Endothelial cell of umbilical vein (primary cell): ENCODE data around the gene CSNK1G1. TPM values are rescaled to one million over a fixed set of nuclear protein-coding genes. Genes with fewer than 3 reads are reported as not detected.

ENCODE experiments used
- BruUV-seq: library from RNA; stranded (reverse); fragments of 400-500 nt; replicated peaks from 2 replicates; lab custom pipeline; 2021; lab: Mats Ljungman, UMichigan
- CTCF ChIA-PET: fragments of 300-600, 350-600 bp; sonication (Branson Sonifier 250); formaldehyde crosslinking; loops from one replicate; lab custom pipeline; 2021; ENCODE audit warnings: antibody characterized with exemption, inconsistent platforms; lab: Charles Lee
- POLR2A ChIA-PET: fragments of 300-600, 350-600 bp; sonication (Branson Sonifier 250); formaldehyde crosslinking; loops from one replicate; lab custom pipeline; 2021; ENCODE audit warnings: antibody characterized with exemption, inconsistent platforms; lab: Charles Lee
- DNase-seq: peaks from one replicate; pipeline ENCODE4 v3.0.0-alpha.2; 2011; ENCODE audit warnings: low read depth, low spot score
- FAIRE-seq: peaks from 2 replicates; lab custom pipeline; 2011; peaks lifted over from hg19 to GRCh38; lab: Jason Lieb, UNC
- H2AFZ ChIP-seq: 2 replicates; pipeline ENCODE4 v1.6.0; 2012; ENCODE audit warnings: low read depth, low read length, control low read depth, inconsistent platforms
- H3K27ac ChIP-seq: 2 replicates; pipeline ENCODE4 v1.5.1; 2011; ENCODE audit warnings: low read depth, mild to moderate bottlenecking, control low read depth, low read length, moderate library complexity; ENCODE audit not compliant: insufficient read depth
- H3K27me3 ChIP-seq, 2 experiments: 2 replicates each; pipeline versions ENCODE4 v1.6.0 to v1.6.1; 2011; ENCODE audit warnings: low read length in 2 of 2, mixed read lengths in 1 of 2; ENCODE audit not compliant: control insufficient read depth in 2 of 2, insufficient read depth in 2 of 2
- H3K36me3 ChIP-seq, 2 experiments: 2 replicates in 1 of 2; 3 replicates in 1 of 2; pipeline ENCODE4 v1.5.1; 2011; ENCODE audit warnings: low read length in 2 of 2, mild to moderate bottlenecking in 1 of 2, moderate library complexity in 1 of 2; ENCODE audit not compliant: control insufficient read depth in 2 of 2, insufficient read depth in 2 of 2; ENCODE audit errors: extremely low read depth in 1 of 2
- H3K4me1 ChIP-seq: 3 replicates; pipeline ENCODE4 v1.5.1; 2011; ENCODE audit warnings: mild to moderate bottlenecking, low read length; ENCODE audit not compliant: control insufficient read depth, insufficient read depth; ENCODE audit errors: extremely low read depth
- H3K4me2 ChIP-seq: 2 replicates; pipeline ENCODE4 v1.6.1; 2011; ENCODE audit warnings: low read length, control low read depth, mixed read lengths; ENCODE audit not compliant: insufficient read depth
- H3K4me3 ChIP-seq, 3 experiments: fragments of 200-600 bp in 1 of 3; sonication (generic), shearing (Covaris generic) in 1 of 3; replicated peaks in 1 of 3; 2 replicates each; pipeline ENCODE4 v1.5.1; 2011 to 2016; ENCODE audit warnings: control low read depth in 3 of 3, low read length in 3 of 3, mild to moderate bottlenecking in 2 of 3, inconsistent platforms in 1 of 3, low read depth in 1 of 3, moderate library complexity in 1 of 3; ENCODE audit not compliant: insufficient read depth in 1 of 3
- H3K79me2 ChIP-seq: 2 replicates; pipeline ENCODE4 v1.6.0; 2012; ENCODE audit warnings: low read length, inconsistent platforms; ENCODE audit not compliant: control insufficient read depth, insufficient read depth
- H3K9ac ChIP-seq: replicated peaks from 2 replicates; pipeline ENCODE3; 2011; ENCODE audit warnings: low read length, control low read depth; ENCODE audit not compliant: insufficient read depth; ENCODE audit errors: extremely low read depth
- H3K9me1 ChIP-seq: replicated peaks from 3 replicates; pipeline ENCODE4 v1.6.0; 2011; ENCODE audit warnings: mild to moderate bottlenecking, low read length; ENCODE audit not compliant: control insufficient read depth, insufficient read depth; ENCODE audit errors: extremely low read depth
- H3K9me3 ChIP-seq: replicated peaks from 2 replicates; pipeline ENCODE4 v1.5.1; 2012; ENCODE audit warnings: low read length, inconsistent platforms; ENCODE audit not compliant: control insufficient read depth, insufficient read depth
- H4K20me1 ChIP-seq: replicated peaks from 2 replicates; pipeline ENCODE3; 2011; ENCODE audit warnings: mild to moderate bottlenecking, low read length; ENCODE audit not compliant: control insufficient read depth, insufficient read depth; ENCODE audit errors: extremely low read depth
- CTCF ChIP-seq, 2 donors: IDR thresholded peaks; 1 replicate in 1 of 2; 2 replicates in 1 of 2; pipeline ENCODE4 v1.5.1; 2011; ENCODE audit warnings: low read length in 2 of 2, mild to moderate bottlenecking in 2 of 2, moderate library complexity in 2 of 2, control low read depth in 1 of 2, inconsistent platforms in 1 of 2, low read depth in 1 of 2; ENCODE audit not compliant: insufficient read depth in 1 of 2; ENCODE audit errors: extremely low read depth in 1 of 2
- EZH2 ChIP-seq: IDR thresholded peaks from 2 replicates; pipeline ENCODE4 v1.6.1; 2012; ENCODE audit warnings: borderline replicate concordance, low read depth, mild to moderate bottlenecking, moderate library complexity, low read length, inconsistent platforms; ENCODE audit not compliant: severe bottlenecking
- FOS ChIP-seq: IDR thresholded peaks from 2 replicates; pipeline ENCODE4 v1.6.1; 2011; ENCODE audit warnings: mild to moderate bottlenecking, low read length, moderate library complexity, borderline replicate concordance; ENCODE audit not compliant: insufficient read depth
- GATA2 ChIP-seq: IDR thresholded peaks from 2 replicates; pipeline ENCODE4 v1.7.0; 2011; ENCODE audit warnings: low read depth, mild to moderate bottlenecking, moderate library complexity, mixed read lengths, low read length; ENCODE audit not compliant: insufficient read length, insufficient read depth
- JUN ChIP-seq: IDR thresholded peaks from 2 replicates; pipeline ENCODE4 v1.6.1; 2011; ENCODE audit warnings: borderline replicate concordance, low read depth; ENCODE audit not compliant: insufficient read length, insufficient read depth
- MAX ChIP-seq: IDR thresholded peaks from 2 replicates; pipeline ENCODE4 v1.6.1; 2011; ENCODE audit not compliant: insufficient read depth, insufficient read length
- MYC ChIP-seq: IDR thresholded peaks from one replicate; pipeline ENCODE4 v1.6.1; 2011; ENCODE audit warnings: mild to moderate bottlenecking, low read depth, low read length
- POLR2A ChIP-seq: IDR thresholded peaks from 2 replicates; pipeline ENCODE4 v1.6.1; 2012; ENCODE audit warnings: low read depth, mild to moderate bottlenecking, control low read depth, low read length
- POLR2AphosphoS5 ChIP-seq: IDR thresholded peaks from 2 replicates; pipeline ENCODE4 v1.6.1; 2012; ENCODE audit warnings: low read depth, mild to moderate bottlenecking, control low read depth, low read length, moderate library complexity; ENCODE audit not compliant: insufficient read depth
- dilution Hi-C: fragments of 300-500 bp; cut with MboI; formaldehyde crosslinking; loops from one replicate; pipeline ENCODE4 v1.15.0; 2019; ENCODE audit warnings: low sequenced_read_pairs; ENCODE audit not compliant: extremely low pct_ligation_motif_present
- intact Hi-C: fragments of 100-400 bp; cut with micrococcal nuclease; formaldehyde crosslinking; loops from one replicate; pipeline ENCODE4 v1.10.0; 2022
- polyA plus RNA-seq, 4 experiments: library from polyadenylated mRNA; depleted of rRNA in 3 of 4; stranded (reverse) in 3 of 4; unstranded in 1 of 4; fragments of >200 nt; gene quantifications; 2 replicates each; pipeline versions ENCODE4 v1.2.1 to v1.2.3, GENCODE V29; 2011 to 2012; ENCODE audit warnings: missing spikeins in 1 of 4
- total RNA-seq: library from RNA; stranded (reverse); gene quantifications from 2 replicates; pipeline ENCODE4 v1.2.3, GENCODE V29; 2021

CSNK1G1 gene
- total and polyA plus RNA-seq, 2 donors (not counting 3 experiments of a cell fraction or from before 2014, with no cell fraction given), result 9.0 to 31.7 TPM

GRCh38 chr15:64235552-64235951, 120.4 kb downstream of the CSNK1G1 start:
- dilution Hi-C loops, result no loop called here
- POLR2A ChIA-PET, result no interaction called here
- FAIRE-seq, result no peak
- intact Hi-C loops, result no loop called here
- DNase-seq, result no peak
- H3K36me3 ChIP-seq, result no peaks in the 10 kb centered on the region
- peaks cover 3% of the 10 kb centered on the region for H4K20me1 ChIP-seq
- H3K4me2 ChIP-seq, result no peak overlapping the region
- TF ChIP-seq POLR2A (no peak), GATA2 (no peak), FOS (no peak), MYC (no peak), CTCF (IDR thresholded peaks at IDR 0.05; ENCODE audit: extremely low read depth in 1 of 2, insufficient read depth in 1 of 2, low read depth in 1 of 2, low read length in 2 of 2) (no peak), POLR2AphosphoS5 (no peak), EZH2 (no peak), JUN (no peak), MAX (no peak)
- H3K4me1 ChIP-seq, result peaks cover 2% of the 10 kb centered on the region
- no peaks in the 10 kb centered on the region for H3K9me1 ChIP-seq
- no peaks in the 10 kb centered on the region for H3K27me3 ChIP-seq
- no peak overlapping the region for H3K27ac ChIP-seq
- H3K4me3 ChIP-seq, result no peak overlapping the region
- no peaks in the 10 kb centered on the region for H3K9me3 ChIP-seq
- H3K9ac ChIP-seq, result no peak overlapping the region
- H2AFZ ChIP-seq, result no peak overlapping the region
- CTCF ChIA-PET, result interaction anchor here (0.6 to 3.3 kb wide), 2 partner anchors 12 to 843 kb away, joined by 3 to 11 read pairs; no protein-coding TSS in a partner anchor
- peaks cover 9% of the 10 kb centered on the region for H3K79me2 ChIP-seq
- BruUV-seq, result no TSS peak
